ENCODE measurements around the gene NSUN2.

- TF ChIP-seq EZH2 (IDR thresholded peaks at IDR 0.05; ENCODE audit: borderline replicate concordance, low read length): no peak
- no peak for TF ChIP-seq CTCF (conservative IDR thresholded peaks at IDR 0.05 in 1 of 2, IDR thresholded peaks at IDR 0.05 in 1 of 2; ENCODE audit: extremely low read depth in 1 of 2, insufficient read depth in 1 of 2, low read depth in 1 of 2, low read length in 2 of 2)
Observed at GRCh38 chr5:6574537-6575245, 58.2 kb downstream of the NSUN2 start.

Data from mammary epithelial cell (primary cell).